Amygdala (tissue), 56 donors: ENCODE results near the gene WDR70.
A peak's percentile ranks its signal among the peaks of the same experiment; 100 is the strongest.
"Not testable (repeated sequence)": the region's sequence is repeated elsewhere in the genome, so short reads cannot be mapped to it uniquely, and the experiment has no call there.

Experiments used
- DNase-seq, 56 donors: peaks; one replicate each; lab custom pipeline; 2025; lab: John Stamatoyannopoulos, UW

WDR70 gene

GRCh38 chr5:37379100-37379628 is at the start of gene WDR70:
Gene WDR70, plus strand, starts transcription at chr5:37379318. Its CDS starts 50 bp downstream, at chr5:37379368.
- DNase-seq = peak; percentile 14 to 91 (median 78)

GRCh38 chr5:37334754-37335153 is 44.4 kb upstream of the WDR70 start:
- DNase-seq = not testable (repeated sequence)

GRCh38 chr5:37342741-37343140 is 36.4 kb upstream of the WDR70 start:
- not testable (repeated sequence) for DNase-seq

GRCh38 chr5:37355161-37355560 is 24.0 kb upstream of the WDR70 start:
- no peak for DNase-seq

GRCh38 chr5:37370550-37370863 is 8.6 kb upstream of the WDR70 start:
- no peak for DNase-seq

GRCh38 chr5:37370864-37371726 is 8.0 kb upstream of the WDR70 start, which contains the start of gene NUP155:
Gene NUP155, minus strand, starts transcription at chr5:37371106. Its CDS starts 129 bp downstream, at chr5:37370977.
- DNase-seq = peak; percentile 47 to 95 (median 88)

- DNase-seq = no peak
Observed at GRCh38 chr5:37375091-37375490, 4.0 kb upstream of the WDR70 start.

GRCh38 chr5:37378066-37378465 is 1.1 kb upstream of the WDR70 start:
- DNase-seq = not testable (repeated sequence)

- no peak for DNase-seq
Observed at GRCh38 chr5:37391591-37391990, 12.5 kb downstream of the WDR70 start.

- no peak for DNase-seq
Observed at GRCh38 chr5:37396352-37396751, 17.2 kb downstream of the WDR70 start.

- DNase-seq = no peak
Observed at GRCh38 chr5:37400501-37400900, 21.4 kb downstream of the WDR70 start.

GRCh38 chr5:37412515-37412914 is 33.4 kb downstream of the WDR70 start:
- DNase-seq = no peak

- not testable (repeated sequence) for DNase-seq
Observed at GRCh38 chr5:37415456-37415855, 36.3 kb downstream of the WDR70 start.

GRCh38 chr5:37417347-37417746 is 38.2 kb downstream of the WDR70 start:
- no peak for DNase-seq

- DNase-seq = no peak
Observed at GRCh38 chr5:37424441-37424840, 45.3 kb downstream of the WDR70 start.

- DNase-seq = no peak
Observed at GRCh38 chr5:37428044-37428443, 48.9 kb downstream of the WDR70 start.

GRCh38 chr5:37435261-37435660 is 56.1 kb downstream of the WDR70 start:
- no peak for DNase-seq

- no peak for DNase-seq
Observed at GRCh38 chr5:37436146-37436934, 57.2 kb downstream of the WDR70 start.

- no peak for DNase-seq
Observed at GRCh38 chr5:37437711-37438110, 58.6 kb downstream of the WDR70 start.

GRCh38 chr5:37445783-37446182 is 66.7 kb downstream of the WDR70 start:
- DNase-seq = not testable (repeated sequence)

GRCh38 chr5:37448941-37449340 is 69.8 kb downstream of the WDR70 start:
- DNase-seq = no peak
